T-helper 1 cell treated with Interleukin-12 subunit alpha and Interleukin-12 subunit beta and Interleukin-4 antibody, amounts not matched to agents 30 ng/mL and 1 ng/mL, for 36 hours (primary cell): ENCODE data around the gene ENTR1. TPM values are rescaled to one million over a fixed set of nuclear protein-coding genes. Genes with fewer than 3 reads are reported as not detected.

ENCODE experiments used
- intact Hi-C: fragments of 100-400 bp; cut with micrococcal nuclease; formaldehyde crosslinking; loops from one replicate; pipeline ENCODE4 v1.15.1; 2024
- total RNA-seq: library from RNA; stranded (reverse); gene quantifications from 2 replicates; pipeline ENCODE4 v1.2.3, GENCODE V29; 2022

Gene ENTR1
- total RNA-seq, 1 donor from 2014 or later, result 45.4 TPM

DNA sequence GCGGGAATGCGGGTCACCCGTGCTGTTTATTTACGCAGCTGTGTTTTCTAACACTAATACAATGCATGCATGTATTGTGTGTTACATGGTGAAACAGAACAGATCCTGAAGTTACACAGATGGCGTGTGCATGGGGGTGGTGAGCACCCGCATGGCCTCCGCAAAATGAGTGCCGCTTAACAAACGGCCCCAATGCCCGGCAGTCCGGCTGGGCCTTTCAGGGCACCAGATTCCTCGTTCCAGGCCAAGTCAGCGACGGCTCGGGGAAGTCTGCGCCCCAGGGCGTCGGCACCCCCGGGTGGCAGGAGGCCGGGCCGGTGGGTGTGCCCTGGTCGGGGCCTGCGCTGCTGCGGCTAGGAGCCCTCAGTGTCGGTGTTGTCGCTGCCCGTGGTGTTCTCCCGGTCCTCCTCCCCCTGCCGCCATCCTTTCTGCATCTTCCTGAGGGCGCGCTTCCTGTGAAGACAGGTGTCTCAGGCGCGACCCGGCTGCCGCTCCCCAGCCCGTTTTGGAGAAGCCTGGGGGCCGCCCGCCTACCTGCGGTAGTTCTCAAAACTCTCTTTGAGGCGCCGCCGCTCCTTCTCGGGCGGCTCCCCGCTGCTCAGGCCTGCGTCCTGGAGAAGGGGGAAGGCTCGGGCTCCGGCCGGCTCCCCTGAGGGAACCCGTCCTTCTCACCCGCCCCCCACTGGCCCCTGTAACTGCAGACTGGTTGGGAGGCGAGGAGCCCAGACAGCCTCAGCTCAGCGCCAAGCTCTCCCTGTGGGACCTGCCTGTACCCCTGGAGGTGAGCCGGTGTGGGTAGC, 46.3 kb downstream of the ENTR1 start:
- intact Hi-C loops, result loop anchor here (1.0 to 10.0 kb wide), 13 partner anchors 21 to 1241 kb away; partner anchors contain the start of genes ARRDC1, CCDC183, ENTR1 and GPSM1

DNA sequence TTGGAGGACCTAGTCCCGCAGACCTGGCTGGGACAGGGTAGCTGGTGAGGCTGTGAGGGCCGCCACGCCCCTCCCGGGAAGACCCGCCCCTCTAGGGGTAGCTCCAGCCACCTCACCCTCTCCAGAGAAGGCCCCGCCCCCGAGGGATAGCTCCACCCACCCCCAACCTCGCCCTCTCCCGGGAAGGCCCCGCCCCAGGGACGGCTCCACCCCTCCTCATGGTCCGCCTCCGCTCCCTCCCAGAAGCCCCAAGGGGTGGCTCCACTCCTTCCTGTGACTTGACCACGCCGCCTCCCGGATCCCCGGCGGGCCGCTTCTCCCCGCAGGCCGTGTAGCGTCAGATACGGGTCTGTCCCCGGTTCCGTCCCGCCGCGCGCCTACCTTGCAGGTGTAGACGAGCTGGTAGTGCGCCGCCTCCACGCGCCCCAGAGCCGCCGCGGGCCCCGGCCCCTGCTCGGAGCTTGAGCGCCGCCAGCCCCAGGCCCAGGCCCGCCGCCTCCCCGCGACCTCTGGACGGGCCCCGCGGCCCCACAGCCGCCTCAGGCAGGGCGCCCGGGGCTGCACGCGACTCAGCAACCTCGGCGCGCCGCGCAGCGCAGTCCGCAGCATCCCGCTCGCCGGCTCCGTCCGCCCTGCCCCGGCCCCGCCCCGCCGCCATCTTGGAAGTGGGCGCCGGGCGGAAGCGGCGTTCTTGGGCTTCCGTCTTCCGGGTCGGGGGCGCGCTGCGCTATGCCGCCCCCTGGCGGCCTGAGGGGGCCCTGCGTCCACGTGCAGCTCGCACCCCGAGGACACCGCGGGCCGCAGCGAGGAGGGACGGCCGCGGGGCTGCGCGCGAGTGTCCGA, 47.1 kb downstream of the ENTR1 start, which contains the start of gene DNLZ:
Gene DNLZ (minus strand): TSS at position 639 of the 843 bp plus-strand sequence. CDS start 30 bp downstream, at position 609.
- intact Hi-C loops, result loop anchor here (1.0 to 10.0 kb wide), 13 partner anchors 21 to 1242 kb away; partner anchors contain the start of genes ARRDC1, CCDC183, ENTR1 and GPSM1

DNA sequence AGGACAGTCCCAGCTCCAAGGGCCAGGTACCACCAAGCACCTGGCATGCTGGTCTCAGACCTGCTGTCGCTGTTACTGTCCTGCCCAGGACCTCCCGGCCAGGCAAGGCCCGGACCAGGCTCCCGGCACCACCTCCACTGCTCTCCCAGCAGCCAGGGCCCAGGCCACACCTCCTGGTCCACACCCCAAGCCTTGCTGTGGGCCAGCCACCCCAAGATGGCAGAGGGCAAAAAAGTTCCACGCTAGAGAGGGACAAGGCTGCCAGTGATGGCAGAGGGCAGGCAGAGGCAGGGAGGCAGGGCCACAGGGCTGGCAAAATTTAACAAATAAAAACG, 48.0 kb downstream of the ENTR1 start:
- intact Hi-C loops, result loop anchor here (10.0 kb wide), 1 partner anchor 432 kb away; the partner anchor contains the start of genes CCDC183 and TMEM141

DNA sequence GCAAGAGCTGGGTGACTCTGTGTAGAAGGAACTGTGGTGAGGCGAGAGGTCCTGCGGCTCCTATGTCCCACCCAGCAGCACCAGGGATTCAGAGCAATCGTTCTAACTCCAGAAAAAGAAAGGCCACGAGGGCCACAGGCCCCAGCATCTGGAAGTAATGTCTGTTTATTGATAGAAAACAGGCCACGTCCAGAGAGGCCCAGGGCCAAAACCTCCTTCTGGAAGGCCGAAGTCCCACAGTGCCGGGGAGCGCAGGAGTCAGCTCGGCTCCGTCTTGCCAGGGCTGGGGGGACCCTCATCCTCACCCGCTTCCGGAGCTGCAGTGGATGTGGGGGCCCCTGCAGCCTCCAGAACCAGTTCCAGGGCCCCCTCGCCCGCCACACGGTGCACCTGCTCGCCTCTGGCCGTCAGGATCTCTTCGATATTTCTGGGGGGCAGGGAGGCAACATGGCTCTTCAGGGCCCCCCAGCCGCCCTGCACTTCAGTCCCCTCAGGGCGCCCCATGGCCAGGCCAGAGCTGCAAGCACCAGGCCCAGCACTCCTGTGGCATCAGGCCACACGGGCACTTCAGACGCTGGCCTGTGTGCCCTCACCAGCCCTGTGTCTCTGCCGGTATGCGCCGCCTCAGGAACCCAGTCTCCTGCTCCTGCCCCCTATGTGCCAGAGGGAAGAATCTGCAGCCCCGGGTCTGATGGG, 48.5 kb downstream of the ENTR1 start:
- intact Hi-C loops, result loop anchor here (10.0 kb wide), 1 partner anchor 433 kb away; the partner anchor contains the start of genes CCDC183 and TMEM141

DNA sequence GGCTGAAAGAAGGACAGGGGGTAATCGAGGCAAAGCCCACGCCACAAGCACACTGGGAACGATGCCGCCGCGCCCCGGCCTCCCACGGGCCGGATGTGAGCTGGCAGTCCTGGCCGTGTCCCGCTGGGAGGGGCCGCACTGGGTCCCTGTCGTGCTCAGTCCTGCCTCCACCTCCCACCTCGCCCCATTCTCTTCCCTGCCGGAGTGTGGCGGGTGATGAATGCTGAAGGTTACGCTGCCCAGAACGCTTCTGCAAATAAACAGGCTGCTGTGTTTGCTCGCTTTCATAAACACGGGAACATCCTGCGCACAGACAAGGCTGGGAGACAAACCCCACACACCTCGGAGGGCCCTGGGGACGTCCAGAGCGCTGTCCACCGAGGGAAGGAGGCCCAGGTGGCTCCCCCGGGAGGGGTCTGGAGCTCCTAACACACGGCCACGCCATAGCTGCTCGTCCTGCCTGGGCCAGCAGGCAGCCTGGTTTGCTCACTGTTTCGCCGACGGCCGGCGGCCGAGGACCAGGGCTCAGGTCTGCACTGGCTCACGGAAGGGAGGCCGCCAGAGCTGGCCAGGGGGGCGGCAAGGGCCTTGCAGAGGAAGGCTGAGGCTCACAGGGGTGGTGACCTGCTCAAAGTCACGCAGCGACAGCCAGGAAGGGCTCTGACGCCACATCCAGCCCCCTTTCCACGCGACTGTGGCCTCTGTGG, 49.2 kb downstream of the ENTR1 start:
- intact Hi-C loops, result loop anchor here (10.0 kb wide), 1 partner anchor 434 kb away; the partner anchor contains the start of genes CCDC183 and TMEM141

DNA sequence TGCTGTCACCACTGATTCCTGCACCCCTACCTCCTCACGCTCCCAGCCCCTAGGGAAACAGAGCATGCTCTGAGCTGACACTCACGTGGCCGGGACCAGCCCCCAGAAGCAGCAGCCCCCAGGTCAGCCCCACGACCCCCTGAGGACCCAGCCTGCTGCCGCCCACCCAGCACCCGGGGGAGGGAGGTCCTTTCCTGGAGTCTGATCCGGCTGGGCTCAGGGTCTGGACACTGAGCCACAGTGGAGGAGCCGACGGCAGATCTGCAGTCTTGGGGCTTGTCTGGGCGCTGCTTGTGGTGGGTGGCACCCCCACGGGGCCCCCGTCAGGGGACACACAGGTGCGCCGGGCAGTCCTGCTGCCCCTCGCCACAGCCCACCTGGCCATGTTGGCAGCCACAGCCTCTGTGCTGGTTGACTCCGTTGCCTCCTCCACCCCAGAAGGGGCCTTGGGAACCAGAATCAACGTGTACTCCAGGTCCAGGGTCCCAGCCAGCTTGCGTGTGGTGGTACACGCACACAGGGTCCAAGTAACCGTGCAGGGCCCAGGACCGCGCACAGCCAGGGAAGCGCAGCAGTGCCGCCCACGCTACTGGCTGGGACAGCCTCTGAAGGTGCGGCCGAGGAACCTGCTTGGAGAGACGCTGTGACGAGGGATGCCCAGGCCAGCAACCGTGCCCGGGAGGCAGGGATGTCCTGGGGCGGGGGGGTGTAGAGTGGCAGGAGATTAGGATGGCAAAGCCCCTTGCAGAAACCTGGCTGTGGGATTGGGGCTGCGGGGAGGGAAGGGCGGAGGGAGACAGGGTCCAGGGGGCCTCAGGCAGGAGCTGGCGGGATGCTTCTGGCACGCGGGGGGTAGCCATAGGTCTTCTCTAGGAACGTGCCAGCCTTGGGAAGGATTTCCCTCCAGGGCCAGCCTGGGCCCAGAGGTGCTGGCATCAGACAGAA, 50.4 kb downstream of the ENTR1 start:
- intact Hi-C loops, result loop anchor here (10.0 kb wide), 1 partner anchor 435 kb away; the partner anchor contains the start of genes CCDC183 and TMEM141

DNA sequence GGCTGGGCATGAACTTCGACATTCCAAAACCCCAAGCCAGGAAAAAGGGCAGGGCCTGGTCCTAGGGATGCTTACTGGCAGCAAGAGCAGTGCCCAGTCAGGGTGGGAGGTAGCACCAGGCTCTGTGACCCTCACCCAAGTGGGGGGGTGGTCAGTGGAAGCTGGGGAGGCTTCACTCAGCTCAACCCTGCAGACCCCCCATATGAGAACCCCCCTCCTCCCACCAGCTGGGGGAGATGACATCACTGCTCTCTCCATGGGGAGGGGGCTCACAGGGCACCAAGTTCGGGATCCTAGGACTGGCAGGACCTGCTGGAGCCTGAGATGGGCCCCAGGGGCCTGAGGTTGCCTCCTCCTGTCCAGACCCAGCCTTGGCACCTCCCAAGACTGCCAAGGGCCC, 51.5 kb downstream of the ENTR1 start:
- intact Hi-C loops, result no loop called here

DNA sequence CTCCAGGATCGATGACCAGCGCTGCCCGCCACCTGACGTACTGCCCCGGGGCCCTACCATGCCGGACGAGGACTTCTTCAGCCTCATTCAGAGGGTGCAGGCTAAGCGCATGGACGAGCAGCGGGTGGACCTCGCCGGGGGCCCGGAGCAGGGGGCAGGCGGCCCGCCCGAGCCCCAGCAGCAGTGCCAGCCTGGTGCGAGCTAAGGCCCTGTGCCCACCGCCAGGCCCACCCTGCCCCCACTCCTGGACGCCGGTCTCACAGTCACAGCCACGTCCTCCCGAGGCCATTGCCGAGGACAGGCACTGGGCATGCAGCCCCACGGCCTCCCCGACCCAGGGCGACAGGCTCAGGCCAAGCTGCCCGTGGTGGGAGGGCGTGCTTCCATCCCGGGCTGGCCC, 52.4 kb downstream of the ENTR1 start:
- intact Hi-C loops, result no loop called here

DNA sequence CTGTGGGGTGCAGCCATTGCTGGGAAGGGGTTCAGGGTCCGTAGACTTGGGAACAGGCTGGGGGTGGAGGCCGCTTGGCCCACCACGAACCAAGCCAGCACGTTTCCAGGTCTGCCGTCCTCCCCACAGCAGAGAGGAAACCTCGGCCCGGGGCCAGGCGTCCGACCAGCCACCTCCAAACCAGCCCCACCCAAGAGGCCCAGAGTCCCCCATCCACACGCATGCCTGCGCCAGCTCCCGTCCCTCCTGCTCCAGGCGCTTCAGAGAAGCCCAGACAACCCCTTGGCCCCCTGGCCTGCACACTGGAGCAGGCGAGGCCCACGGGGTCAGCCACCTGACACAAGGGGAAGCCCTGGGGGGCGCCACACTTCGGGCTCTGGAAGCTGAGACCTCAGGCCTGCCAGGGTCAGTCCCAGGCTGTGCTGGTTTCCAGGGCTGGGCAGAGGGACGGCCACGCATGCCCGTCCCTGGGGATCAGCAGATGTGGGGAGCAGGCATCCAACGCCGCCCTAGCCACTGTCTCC, 53.1 kb downstream of the ENTR1 start:
- intact Hi-C loops, result no loop called here

DNA sequence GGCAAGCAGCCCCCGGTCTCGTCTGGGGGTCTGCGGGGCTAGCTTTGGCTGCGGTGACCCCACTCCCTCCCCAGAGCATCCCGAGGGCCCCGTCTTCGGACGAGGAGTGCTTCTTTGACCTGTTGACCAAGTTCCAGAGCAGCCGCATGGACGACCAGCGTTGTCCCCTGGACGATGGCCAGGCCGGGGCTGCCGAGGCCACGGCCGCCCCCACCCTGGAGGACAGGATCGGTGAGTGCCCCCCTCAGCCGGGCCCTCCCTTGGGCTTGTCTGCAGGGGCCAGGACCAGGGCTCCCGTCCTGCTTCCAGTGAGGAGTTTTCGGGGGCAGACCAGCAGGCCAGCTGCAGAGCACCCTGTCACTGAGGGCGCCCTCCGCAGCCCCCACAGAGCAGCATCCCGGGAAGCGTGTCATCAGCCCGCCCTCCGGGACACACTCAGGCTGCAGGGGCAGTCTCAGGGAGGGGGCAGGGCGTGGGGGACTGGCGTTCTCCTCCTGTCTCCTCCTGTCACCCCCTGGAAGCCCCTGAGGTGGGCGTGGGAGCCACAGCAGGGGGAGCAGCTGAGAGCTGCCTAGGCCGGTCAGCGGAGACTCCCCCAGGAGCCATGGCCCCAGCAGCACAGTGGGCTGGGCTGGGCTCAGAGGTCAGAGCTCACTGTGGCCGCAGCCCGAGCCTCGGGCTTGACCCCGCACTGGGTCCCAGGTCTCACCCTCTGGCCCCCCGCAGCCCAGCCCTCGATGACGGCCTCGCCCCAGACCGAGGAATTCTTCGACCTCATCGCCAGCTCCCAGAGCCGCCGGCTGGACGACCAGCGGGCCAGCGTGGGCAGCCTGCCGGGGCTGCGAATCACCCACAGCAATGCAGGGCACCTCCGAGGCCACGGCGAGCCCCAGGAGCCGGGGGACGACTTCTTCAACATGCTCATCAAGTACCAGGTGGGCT, 54.5 kb downstream of the ENTR1 start:
- intact Hi-C loops, result no loop called here

DNA sequence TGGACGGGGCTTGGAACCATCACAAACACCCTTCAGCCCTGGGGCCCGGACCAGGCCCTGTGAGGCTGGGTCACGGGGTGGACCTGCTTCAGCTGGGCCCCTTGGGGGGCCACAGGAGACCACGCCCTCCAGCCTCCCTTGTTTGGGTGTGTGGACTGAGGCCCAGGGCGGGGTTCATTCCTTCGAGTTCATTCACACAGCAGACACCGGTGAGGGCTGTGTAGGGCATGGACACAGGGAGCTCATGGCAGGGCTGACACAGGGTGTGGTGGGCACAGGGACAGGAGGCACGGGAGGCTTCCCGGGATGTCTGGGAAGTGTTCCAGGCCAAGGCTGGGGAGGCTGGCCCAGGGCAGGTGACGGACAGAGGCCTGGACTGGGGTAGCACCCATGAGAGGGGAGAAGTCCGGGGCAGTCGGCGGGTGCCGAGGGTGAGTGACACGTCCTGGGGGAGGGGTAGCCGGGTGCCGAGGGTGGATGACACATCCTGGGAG, 55.8 kb downstream of the ENTR1 start:
- intact Hi-C loops, result no loop called here

DNA sequence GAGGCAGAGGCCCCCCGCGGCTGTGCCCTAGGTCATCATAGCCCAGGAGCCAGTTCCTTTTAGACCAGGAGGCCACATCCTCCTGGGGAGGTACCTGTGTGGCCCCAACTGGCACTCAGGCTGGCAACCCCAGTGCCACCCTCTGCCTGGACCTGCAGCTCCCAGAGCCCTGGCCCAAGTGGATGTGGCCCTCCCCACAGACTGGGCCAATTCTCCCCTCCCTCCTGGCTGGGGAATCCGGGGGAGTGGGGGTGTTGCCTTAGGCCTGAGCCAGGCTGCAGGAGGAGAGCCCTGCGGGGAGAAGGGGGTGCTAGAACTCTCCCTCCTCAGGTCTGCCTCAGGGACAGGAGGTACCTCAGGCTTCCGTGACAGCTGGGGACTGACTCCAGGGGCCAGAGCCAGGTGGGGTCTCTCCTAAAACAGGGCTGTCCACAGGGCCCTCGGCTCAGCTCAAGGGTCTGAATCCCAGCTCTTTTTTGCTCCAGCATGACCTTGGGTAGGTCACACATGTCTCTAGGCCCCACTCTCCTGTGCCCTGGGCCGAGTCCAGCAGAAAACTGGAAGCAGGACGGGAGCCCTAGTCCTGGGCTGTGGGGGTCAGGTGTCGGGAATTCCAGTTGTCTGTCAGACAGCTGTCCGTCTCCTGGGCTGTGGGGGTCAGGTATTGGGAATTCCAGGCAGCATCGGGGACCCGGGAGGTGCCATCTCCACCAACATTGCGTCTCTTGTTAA, 56.5 kb downstream of the ENTR1 start:
- intact Hi-C loops, result no loop called here

DNA sequence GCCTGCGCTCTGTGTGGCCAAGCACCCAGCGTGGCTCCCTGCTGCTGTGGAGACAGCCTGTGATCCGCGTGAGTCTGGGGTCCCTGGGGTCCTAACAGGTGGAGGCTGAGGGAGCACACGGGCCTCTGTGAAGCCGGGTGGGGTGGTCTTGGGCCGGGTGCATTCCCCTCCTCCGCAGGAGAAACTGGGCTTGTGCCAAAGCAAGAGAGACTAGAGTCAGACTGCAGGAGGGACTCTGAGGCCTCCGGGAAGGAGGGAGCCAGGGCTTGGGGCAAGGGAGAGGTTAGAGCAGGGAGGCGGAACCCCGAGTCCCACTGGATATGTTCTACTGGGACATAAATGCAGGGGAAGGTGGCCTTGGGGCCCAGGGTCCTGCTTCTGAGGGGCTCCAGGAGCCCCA, 57.3 kb downstream of the ENTR1 start:
- intact Hi-C loops, result no loop called here

DNA sequence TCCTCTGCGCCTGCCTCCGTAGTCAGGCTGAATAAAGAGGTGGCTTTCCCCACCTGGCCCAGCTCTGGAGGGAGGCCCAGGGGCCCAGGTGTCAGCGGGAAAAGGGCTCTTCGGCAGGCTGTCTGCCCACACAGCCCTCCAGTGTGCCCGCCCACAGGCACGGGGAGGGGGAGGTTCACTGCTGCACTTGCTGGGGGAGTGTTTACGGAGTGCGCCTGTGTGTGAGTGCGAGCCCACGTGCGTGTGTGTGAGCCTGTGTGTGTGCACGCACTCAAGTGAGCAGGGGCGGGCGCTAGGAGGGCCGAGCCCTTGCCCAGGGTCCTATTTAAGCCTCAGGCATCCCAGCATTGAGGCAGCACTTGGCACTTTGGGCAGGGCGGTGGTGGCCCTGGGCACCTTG, 57.7 kb downstream of the ENTR1 start:
- intact Hi-C loops, result no loop called here
